ENCODE measurements around the gene SMARCC1. TPM values are rescaled to one million over a fixed set of nuclear protein-coding genes. Genes with fewer than 3 reads are reported as not detected.
"Not testable (repeated sequence)": the region's sequence is repeated elsewhere in the genome, so short reads cannot be mapped to it uniquely, and the experiment has no call there.

The SMARCC1 gene
- 113 and 120 TPM in 2 replicates for total RNA-seq

DNA sequence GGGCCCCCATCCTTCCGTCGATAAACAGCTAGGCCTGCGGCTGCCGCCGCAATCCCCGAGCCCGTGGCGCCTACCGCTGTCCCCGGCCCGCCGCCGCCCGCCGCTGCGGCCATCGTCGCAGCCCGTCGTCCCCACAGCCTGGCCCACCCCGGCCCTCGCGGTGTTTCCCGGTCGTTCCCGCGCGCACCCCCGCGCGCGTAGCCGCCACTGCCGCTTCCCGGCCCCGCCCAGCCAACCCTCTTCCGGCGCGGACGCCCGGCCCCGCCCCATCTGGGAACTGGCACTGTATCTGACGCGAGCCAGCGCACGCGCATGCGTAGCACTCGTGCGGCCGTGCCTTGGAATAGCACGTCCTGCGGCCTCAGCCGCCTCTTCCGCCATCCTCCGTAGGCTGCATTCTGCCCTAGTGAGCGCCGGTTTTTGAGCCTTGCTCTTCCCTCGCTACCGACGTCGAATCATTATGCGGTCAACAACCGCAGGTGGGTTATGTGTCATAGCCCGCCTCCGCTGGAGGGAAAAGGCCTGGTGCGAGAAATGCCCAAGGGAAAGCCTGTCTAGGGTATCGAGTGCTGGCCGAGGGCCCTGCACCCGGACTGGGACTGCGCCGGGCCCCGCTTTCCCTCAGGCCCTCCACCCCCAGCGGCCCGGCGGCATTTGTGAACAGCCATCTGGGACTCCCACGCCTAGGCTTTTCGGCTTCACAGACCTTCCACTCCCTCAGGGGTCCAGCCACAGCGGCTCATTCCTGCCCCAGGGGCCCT is at the start of gene SMARCC1:
Gene SMARCC1, minus strand, starts transcription at position 209 of the 761 bp plus-strand sequence. Its CDS starts 96 bp downstream, at position 113.
- intact Hi-C loops (cut with micrococcal nuclease), result loop anchor here (1.0 to 10.0 kb wide), 13 partner anchors 7 to 805 kb away; partner anchors contain the start of genes CCDC12, CDC25A, CSPG5 and DHX30

DNA sequence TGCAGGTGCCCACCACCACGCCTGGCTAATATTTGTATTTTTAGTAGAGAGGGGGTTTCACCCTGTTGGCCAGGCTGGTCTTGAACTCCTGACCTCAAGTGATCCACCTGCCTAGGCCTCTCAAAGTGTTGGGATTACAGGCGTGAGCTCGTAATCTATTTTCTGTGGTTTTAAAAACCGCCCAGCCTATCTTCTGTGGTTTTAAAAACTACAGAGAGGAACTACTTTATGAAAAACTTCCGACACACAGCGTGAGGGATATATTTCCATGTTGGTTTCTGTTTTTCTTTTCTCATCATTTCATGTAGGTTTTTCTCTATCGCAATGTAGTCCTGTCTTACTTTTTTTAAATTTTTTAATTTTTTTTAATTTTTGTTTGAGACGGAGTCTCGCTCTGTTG is 47.8 kb upstream of the SMARCC1 start:
- intact Hi-C loops (cut with micrococcal nuclease), result not testable (repeated sequence)

DNA sequence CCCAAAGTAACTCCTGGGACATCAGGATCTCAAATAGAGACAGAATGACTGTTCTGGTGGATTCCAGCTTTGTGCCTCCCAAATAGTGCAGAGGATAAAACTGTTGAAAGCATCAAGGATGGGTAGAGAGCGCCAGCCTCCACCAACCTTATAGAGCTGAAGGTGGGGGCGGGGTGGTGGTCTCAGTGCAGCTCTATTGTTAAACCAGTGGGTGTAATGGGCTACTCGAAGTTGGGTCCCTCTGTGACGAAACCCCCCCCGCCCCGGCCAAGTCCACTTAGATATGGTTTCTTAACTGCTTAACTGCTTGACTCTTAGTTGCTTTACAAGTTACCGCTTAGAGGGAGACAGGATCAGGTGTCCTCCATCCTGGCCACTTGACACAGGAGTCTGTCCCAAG is 43.9 kb upstream of the SMARCC1 start:
- intact Hi-C loops (cut with micrococcal nuclease), result loop anchor here (1.0 kb wide), 2 partner anchors 264 to 303 kb away; no protein-coding TSS in a partner anchor

DNA sequence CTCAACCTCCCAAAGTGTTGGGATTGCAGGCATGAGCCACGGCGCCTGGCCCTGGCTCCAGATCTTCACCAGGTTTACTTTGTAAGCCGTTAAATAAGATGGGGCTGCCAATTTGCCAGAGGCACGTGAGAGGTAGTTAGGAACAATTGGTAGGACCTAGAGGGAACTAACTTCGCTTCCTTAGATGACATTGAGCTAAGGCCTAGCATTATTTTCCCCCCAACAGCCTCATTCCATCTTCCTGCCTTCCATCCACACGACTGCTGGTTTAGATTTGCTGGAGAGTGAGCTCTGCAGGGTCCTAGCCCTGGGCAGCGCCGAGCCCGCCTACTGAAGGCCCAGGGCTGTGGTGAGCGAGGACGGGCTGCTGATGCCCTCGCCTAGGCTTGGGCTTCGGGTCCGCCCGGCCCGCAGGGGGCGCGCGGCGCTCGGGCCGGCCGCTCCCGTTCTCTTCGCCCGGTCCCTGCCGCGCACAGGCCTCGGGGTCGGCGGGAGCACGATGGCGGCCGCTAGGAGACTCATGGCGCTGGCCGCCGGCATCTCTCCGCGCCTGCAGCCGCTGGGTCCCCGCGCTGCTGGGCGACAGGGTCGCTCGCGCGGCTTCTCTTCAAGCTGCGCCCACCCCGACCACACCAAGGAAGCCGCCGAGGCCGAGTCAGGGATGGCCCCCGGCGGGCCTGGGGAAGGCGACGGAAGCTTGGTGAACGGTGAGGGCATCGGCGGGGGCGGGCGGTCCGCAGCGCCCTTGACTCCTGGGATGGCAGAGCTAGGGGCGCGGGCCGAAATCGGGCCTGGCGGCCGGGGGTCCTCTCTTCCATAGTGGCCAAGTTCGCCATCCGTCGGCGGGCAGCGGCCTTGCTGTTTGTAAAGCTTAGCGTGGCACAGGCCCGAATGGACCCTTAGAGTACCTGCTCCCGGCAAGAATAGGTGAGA is 43.1 kb upstream of the SMARCC1 start:
- intact Hi-C loops (cut with micrococcal nuclease), result loop anchor here (1.0 kb wide), 5 partner anchors 22 to 326 kb away; partner anchors contain the start of gene DHX30

DNA sequence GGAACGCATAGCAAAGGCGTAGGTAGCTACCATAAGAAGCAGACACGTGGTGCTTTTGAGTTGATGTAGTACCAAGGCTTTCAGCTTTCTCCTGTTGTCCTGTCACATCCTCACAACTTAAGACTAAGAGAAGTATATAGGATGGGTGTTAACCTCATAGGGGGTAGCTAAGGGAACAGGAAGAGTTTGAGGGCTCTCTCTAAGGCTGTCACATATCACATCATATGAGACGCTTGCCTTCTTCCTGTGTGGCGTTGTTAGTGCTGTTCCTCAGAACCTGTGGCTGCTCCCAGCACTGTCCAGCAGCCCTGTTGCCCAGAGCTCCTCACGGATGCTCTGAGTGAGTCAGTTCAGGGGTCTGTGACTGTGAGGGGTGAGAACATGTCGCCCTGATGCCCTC is 35.9 kb upstream of the SMARCC1 start:
- intact Hi-C loops (cut with micrococcal nuclease), result no loop called here

DNA sequence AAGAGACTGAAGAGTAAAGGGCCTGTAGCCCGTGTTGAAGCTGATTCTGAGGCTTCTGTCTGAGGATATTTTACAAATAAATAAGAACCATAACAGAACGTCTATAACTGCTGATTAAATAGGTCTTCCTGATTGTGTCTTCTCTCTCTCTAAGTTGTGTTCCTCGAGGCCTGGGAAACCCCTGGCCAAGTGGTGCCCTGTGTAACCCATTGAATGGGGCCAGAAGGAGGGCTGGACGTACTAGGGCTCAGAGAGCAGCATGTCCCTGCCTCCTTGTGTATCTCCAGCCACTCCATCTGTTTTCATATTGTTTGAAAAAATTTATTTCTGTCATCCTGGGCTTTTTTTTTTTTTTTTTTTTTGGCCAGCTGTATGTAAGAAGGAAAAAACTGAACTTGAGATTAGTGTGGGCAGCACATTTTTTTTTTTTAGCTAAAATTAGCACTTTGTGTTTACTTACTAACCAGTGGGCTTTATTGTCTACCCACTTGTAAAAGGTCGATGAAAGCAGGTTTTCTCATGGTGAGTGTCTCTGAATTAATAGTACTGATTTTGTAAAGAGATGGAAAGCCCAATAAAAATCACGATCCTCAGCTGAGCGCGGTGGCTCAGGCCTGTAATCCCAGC is 32.0 kb upstream of the SMARCC1 start:
- intact Hi-C loops (cut with micrococcal nuclease), result no loop called here

DNA sequence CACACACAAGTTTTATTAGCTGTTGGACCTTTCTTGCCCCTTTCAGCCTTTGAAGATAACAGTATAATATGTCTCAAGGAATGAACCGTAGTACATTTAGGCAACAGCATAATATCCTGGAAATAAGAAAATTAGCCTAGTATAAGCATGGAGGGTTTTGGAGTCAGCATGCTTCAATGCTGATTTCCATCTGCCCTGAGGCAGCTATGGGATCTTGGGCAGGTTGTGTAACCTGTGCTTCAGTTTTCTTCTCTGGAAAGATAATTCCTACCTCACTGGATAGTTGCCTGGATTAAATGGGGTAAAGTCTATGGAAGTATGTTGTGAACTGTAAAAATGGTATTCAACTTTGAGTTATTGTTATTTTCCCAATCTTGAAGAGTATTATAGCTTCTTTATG is 22.9 kb upstream of the SMARCC1 start:
- intact Hi-C loops (cut with micrococcal nuclease), result loop anchor here (5.0 kb wide), 1 partner anchor 422 kb away; the partner anchor contains the start of gene PTPN23

DNA sequence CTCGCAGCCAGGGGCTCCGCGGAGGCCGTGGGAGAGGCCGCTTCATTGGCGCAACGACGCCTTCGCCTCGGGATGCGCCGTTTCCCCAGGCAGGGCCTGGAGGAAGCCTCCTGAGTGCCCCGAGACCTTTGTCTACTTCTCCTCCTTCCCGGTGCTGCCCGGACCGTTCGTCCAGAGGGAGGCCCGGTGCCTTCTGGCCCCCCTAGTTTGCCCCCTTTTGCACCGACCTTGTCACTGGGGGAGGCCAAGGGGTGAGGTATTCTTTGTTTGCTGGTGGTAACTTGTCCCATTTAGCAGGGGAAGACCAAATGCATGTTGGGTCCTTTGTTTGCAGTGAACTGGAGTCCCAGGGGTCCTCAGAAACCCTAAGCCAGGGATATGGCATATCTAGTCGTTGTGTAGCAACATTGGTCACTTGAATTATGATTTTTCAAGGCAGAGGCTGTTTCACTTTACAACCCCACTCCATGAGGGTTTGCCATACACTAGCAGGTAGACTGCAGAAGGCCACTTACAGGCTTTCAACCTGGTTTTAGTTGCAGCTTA is 21.9 kb upstream of the SMARCC1 start:
- intact Hi-C loops (cut with micrococcal nuclease), result loop anchor here (1.0 to 5.0 kb wide), 10 partner anchors 14 to 437 kb away; partner anchors contain the start of genes CDC25A, ELP6, PTPN23 and ZNF589

DNA sequence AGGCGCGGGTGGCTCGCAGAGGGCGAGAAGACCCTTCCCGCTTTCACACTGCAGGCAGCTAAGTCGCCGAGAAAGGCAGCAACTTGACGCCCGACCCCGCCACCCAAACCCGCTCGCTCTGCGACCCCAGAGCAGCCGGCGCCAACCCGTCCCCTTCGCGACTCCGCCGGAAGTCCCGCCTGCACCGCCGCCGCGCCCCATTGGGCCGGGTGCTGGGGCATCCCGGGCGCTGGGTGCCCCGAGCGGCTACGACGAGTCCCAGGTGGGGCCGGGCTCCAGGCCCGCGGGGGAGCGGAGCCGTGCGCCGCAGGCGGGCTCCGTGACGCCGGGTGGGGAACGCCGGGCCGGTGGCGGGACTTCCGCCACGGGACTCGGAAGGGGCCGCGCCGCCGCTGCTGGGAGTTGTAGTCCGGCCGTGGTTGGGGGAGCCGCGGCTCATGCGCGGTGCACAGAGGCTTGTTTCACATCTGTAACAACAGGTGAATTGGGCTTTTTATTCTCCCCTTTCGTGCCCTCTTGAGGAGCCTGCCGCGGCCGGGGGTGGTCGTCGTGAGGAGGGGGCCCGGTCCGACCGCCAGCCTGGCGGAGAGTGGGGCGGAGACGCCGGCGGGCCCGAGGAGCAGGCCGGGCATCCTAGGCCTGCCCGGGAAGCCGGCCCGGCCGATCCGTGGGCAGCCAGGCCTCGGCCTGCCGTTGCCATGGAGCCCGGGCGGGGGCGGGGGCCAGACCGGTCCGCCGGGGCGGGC is 21.2 kb upstream of the SMARCC1 start, which contains the start of gene DHX30:
Gene DHX30, plus strand, starts transcription at position 405 of the 746 bp plus-strand sequence. CDS start 7,546 bp downstream, outside the sequence.
- intact Hi-C loops (cut with micrococcal nuclease), result loop anchor here (1.0 to 5.0 kb wide), 10 partner anchors 14 to 438 kb away; partner anchors contain the start of genes CDC25A, ELP6, PTPN23 and ZNF589

DNA sequence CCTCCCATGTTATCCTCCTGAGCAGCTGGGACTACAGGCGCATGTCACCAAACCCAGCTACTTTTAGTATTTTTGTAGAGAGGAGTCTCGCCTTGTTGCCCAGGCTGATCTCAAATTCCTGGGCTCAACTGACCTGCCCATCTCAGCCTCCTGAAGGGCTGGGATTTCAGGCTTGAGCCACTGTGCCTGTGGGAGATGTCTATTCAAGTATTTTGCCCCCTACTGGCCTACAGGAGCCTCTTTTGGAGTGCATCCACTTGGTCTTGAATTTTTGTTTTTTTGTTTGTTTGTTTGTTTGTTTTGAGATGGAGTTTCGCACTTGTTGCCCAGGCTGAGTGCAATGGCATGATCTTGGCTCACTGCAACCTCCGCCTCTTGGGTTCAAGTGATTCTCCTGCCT is 18.0 kb upstream of the SMARCC1 start:
- intact Hi-C loops (cut with micrococcal nuclease), result loop anchor here (1.0 to 5.0 kb wide), 2 partner anchors 277 to 417 kb away; partner anchors contain the start of gene PTPN23

DNA sequence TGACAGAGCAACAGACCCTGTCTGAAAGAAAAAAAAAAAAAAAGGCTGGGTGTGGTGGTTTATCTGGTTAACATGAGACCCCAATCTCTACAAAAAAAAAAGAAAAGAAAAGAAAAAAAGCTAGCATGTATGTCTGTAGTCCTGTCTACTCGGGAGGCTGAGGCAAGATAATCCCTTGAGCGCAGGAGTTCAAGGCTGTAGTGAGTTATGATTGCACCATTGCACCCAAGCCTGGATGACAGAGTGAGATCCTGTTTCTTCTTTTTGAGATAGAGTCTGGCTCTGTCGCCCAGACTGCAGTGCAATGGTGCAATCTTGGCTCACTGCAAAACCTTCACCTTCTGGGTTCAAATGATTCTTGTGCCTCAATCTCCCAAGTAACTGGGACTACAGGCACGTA is 12.9 kb upstream of the SMARCC1 start:
- intact Hi-C loops (cut with micrococcal nuclease), result no loop called here

DNA sequence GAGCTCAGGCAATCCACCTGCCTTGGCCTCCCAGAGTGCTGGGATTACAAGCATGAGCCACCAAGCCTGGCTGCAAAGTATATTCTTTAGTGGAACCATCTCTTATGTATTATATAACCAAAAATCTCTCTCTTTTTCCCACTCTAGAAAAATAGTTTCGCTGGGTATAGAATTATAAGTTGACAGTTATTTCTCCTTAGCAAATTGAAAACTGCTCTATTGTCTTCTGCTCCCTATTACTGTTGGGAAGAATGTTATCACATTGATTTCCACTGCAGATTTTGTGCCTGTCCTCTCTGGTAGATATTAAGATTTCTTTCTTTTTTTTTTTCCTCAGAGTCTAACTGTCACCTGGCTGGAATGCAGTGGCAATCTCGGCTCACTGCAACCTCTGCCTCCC is 11.0 kb upstream of the SMARCC1 start:
- intact Hi-C loops (cut with micrococcal nuclease), result no loop called here

DNA sequence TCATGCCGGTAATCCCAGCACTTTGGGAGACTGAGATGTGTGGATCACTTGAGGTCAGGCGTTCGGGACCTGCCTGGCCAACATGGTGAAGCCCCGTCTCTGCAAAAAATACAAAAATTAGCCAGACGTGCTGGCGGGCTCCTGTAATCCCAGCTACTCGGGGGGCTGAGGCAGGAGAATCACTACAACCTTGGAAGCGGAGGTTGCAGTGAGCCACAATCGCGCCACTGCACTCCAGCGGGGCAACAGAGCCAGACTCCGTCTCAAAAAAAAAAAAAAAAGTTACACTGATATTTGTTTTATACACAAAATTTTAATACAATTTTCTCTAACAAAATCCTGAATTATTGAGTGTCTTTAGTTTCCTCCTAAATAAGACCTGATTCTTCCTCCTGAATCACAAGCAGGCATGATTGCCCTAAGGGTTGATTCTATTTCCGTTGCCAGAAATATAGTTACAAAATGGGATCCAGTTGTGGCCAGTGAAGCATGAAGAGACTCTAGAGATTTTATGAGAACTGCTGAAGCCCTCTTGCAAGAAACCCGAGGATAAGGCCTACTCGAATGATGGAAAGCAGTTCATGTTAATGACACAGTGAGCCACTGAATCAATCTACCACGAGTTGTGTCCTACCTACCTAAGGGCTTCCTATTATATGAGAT is 9.6 kb upstream of the SMARCC1 start:
- intact Hi-C loops (cut with micrococcal nuclease), result no loop called here

DNA sequence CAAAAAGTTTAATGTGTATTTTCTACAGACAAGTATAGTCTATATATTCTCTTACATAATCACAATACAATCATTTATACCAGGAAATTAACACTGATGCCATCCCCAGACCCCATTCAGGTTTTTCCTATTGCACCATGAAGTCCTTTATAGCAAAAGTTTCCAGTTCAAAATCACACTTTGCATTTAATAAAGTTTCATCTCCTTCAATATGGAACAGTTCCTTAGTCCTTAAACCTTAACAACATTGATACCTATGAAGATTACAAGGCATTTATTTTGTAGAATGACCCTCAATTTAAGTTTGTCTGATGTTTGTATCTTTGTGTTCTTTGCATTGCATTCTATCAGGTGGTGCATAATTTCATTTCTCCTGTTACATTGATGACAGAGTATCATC is 2.0 kb upstream of the SMARCC1 start:
- intact Hi-C loops (cut with micrococcal nuclease), result loop anchor here (2.0 to 10.0 kb wide), 4 partner anchors 501 to 806 kb away; partner anchors contain the start of genes CCDC12, KIF9, KLHL18 and NBEAL2

DNA sequence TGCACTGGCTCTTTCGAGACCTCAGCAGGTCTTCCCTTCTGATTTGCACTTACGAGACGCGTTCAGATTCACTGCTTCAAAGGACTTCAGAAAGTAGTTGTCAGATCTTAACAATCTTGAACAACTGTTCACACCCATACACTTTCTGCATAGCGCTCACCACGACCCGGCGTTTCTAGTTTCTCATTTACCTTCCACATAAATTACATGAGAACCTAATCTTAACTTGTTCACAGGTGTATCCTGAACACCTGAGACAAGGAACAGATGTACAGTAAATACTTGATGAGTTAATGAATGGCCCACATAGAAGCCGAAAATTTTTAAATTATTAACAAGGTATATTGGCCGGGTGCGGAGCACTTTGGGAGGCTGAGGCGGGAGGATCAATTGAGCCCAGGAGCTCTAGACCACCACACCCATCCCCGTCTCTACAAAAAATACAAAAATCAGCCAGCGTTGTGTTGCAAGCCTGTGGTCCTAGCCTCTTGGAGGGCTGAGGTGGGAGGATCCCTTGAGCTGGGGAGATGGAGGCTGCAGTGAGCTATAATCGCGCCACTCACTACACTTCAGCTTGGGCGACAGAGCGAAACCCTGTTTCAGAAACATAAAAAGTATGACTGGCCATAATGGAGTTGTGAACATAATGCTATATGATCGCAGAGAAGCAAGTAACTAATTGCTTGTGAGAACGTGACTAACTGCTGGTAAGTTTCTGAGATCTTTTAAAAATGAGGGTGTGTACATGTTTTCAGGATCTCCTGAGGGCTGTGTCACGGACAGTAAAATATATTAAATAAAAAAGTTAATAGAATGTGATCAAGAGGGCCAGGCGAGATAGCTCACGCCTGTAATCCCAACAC is 984 bp upstream of the SMARCC1 start:
- intact Hi-C loops (cut with micrococcal nuclease), result loop anchor here (1.0 to 10.0 kb wide), 8 partner anchors 21 to 805 kb away; partner anchors contain the start of genes CCDC12, CDC25A, DHX30 and ELP6

DNA sequence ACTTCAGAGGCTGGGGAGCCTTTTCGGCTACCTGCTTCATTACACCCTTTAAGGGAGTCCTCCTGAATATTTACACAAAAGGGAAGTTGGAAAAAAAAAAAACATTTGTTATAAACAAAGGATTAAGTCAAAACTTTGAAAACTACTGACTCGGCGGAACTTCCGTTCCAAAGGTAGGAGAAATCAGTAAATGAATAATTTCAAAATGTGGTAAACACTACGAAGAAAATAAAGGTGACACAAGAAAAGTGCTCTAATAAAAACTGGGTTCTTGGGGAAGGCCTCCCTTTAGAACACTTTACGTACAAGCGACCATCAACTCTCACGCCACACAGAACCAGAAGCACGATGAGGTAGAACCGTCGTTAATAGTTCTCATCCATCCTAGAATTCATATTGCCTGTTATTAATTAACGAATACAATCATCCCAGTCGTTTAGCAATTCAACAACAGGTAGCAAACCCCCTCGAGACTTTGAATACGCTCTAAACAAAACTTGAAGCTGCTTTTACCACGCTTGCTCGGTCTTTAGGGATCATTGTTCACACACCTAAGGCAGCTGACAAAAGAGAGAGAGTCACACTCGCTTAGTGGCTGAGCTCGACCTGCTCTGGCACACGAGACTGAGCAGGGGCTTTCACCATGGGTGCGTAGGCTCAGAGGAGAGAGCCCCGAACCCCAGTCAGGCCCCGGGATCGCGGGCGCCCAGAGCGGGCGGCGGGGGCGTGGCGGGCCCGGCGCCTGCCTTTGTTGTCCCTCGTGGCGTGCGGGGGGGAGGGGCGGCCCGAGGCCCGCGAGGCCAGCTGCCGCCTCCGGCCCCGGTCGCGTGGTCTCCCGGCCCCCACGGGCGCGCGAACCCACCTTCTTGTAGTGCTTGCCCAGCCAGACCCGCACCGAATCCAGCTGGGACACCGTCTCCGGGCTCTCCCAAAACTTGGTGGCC is 680 bp downstream of the SMARCC1 start:
- intact Hi-C loops (cut with micrococcal nuclease), result loop anchor here (1.0 to 10.0 kb wide), 9 partner anchors 8 to 804 kb away; partner anchors contain the start of genes CCDC12, CSPG5, NBEAL2 and NME6

DNA sequence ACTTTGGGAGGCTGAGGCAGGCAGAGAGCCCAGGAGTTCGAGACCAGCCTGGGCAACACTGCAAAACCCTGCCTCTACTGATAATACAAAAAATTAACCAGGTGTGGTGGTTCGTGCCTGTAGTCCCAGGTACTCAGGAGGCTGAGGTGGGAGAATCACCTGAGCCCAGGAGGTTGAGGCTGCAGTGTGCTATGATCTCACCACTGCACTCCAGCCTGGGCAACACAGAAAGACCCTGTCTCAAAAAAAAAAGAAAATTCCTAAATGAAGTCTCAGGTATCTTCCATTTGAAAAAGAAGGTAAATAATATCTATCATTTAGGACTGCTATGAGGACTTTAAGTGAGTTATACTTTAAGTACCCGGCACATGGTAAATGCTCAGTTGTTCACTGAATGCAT is 2.9 kb downstream of the SMARCC1 start:
- intact Hi-C loops (cut with micrococcal nuclease), result no loop called here

Data from T-helper 1 cell treated with Interleukin-12 subunit alpha and Interleukin-12 subunit beta and Interleukin-4 antibody, amounts not matched to agents 30 ng/mL and 1 ng/mL, for 36 hours (primary cell).